Mucosa of descending colon (tissue), 3 donors: ENCODE data around the gene INPP5A. TPM values are rescaled to one million over a fixed set of nuclear protein-coding genes. Genes with fewer than 3 reads are reported as not detected.

Source experiments
- ATAC-seq: fragments of 200-7000 bp; cut with Tn5 transposase; one replicate; pipeline ENCODE4 v1.9.1; 2020; ENCODE audit warnings: mild to moderate bottlenecking, moderate library complexity
- DNase-seq, 3 donors: peaks; one replicate each; pipeline ENCODE4 v3.0.0-alpha.2; 2020
- H3K36me3 ChIP-seq: fragments of 200-600 bp; one replicate; pipeline ENCODE4 v1.8.0; 2021; ENCODE audit warnings: low read depth, mild to moderate bottlenecking
- H3K4me1 ChIP-seq: fragments of 200-600 bp; one replicate; pipeline ENCODE4 v1.8.0; 2021; ENCODE audit warnings: low read depth, mild to moderate bottlenecking
- H3K4me3 ChIP-seq: fragments of 200-600 bp; one replicate; pipeline ENCODE4 v1.8.0; 2021; ENCODE audit warnings: mild to moderate bottlenecking
- H3K9me3 ChIP-seq: fragments of 200-600 bp; one replicate; pipeline ENCODE4 v1.8.0; 2021; ENCODE audit warnings: mild to moderate bottlenecking
- CTCF ChIP-seq: fragments of 200-600 bp; IDR thresholded peaks from one replicate; pipeline ENCODE4 v1.8.0; 2022; ENCODE audit warnings: antibody characterized with exemption, mild to moderate bottlenecking
- intact Hi-C, 2 donors: fragments of 100-400 bp; cut with DNase I in 1 of 2; cut with micrococcal nuclease in 1 of 2; formaldehyde crosslinking; loops; one replicate each; pipeline versions ENCODE4 v1.11.0 to v1.11.1; 2022; cut with DNase I, micrococcal nuclease
- total RNA-seq, 3 donors: library from RNA; stranded (reverse); fragmentation: NEBNext Ultra II Directional in 2 of 3; extraction: Animal tissue kit (Norgen Biotek cat#: 25700) in 2 of 3; gene quantifications; one replicate each; pipeline versions ENCODE4 v1.2.1 to v1.2.4, GENCODE V29; 2021 to 2023
- donor health status: DM: no; HTN: no; CAD: no; lungs with moderate emphysema.
- donor health status: DM: no; HTN: no; CAD: no.
- donor health status: DM: no; HTN: yes; CAD: no.

Gene INPP5A
- total RNA-seq, 3 donors from 2014 or later, result 31.7 to 92.8 (median 32.0) TPM

GRCh38 chr10:132591166-132591971 is 53.8 kb downstream of the INPP5A start:
- peaks cover 51% of the 10 kb centered on the region for H3K4me1 ChIP-seq
- no peaks in the 10 kb centered on the region for H3K9me3 ChIP-seq
- H3K4me3 ChIP-seq, result no peak overlapping the region
- intact Hi-C loops, result loop anchor here in 1 of 2 donors (10.0 kb wide), 1 partner anchor 57 kb away; the partner anchor contains the start of gene INPP5A
- ATAC-seq (peak; percentile 79), DNase-seq (peak in 2 of 3 donors; percentile 76 to 79)
- no peak for TF ChIP-seq CTCF
- H3K36me3 ChIP-seq, result no peaks in the 10 kb centered on the region

- peaks cover 51% of the 10 kb centered on the region for H3K4me1 ChIP-seq
- peak in 2 of 3 donors; percentile 67 to 69 for DNase-seq
- no peaks in the 10 kb centered on the region for H3K36me3 ChIP-seq
- H3K4me3 ChIP-seq, result no peak overlapping the region
- peak; percentile 76 for ATAC-seq
- intact Hi-C loops, result loop anchor here in 1 of 2 donors (10.0 kb wide), 1 partner anchor 58 kb away; the partner anchor contains the start of gene INPP5A
- no peaks in the 10 kb centered on the region for H3K9me3 ChIP-seq
- TF ChIP-seq CTCF, result no peak
Observed at GRCh38 chr10:132592790-132593383, 55.3 kb downstream of the INPP5A start.

GRCh38 chr10:132593389-132593788 is 55.8 kb downstream of the INPP5A start:
- Histone ChIP-seq H3K9me3 (no peaks in the 10 kb centered on the region), H3K4me3 (no peak overlapping the region), H3K4me1 (peaks cover 51% of the 10 kb centered on the region), H3K36me3 (no peaks in the 10 kb centered on the region)
- no peak for DNase-seq
- no peak for ATAC-seq
- TF ChIP-seq CTCF, result no peak
- intact Hi-C loops, result loop anchor here in 1 of 2 donors (10.0 kb wide), 1 partner anchor 59 kb away; the partner anchor contains the start of gene INPP5A

GRCh38 chr10:132593900-132594876 is 56.6 kb downstream of the INPP5A start:
- H3K4me1 ChIP-seq, result peaks cover 47% of the 10 kb centered on the region
- intact Hi-C loops, result loop anchor here in 1 of 2 donors (10.0 kb wide), 1 partner anchor 59 kb away; the partner anchor contains the start of gene INPP5A
- ATAC-seq (no peak), DNase-seq (no peak)
- no peaks in the 10 kb centered on the region for H3K36me3 ChIP-seq
- no peak for TF ChIP-seq CTCF
- no peak overlapping the region for H3K4me3 ChIP-seq
- no peaks in the 10 kb centered on the region for H3K9me3 ChIP-seq

- peaks cover 1% of the 10 kb centered on the region for H3K9me3 ChIP-seq
- H3K4me3 ChIP-seq, result no peak overlapping the region
- DNase-seq, result no peak
- intact Hi-C loops, result loop anchor here in 1 of 2 donors (10.0 kb wide), 1 partner anchor 60 kb away; the partner anchor contains the start of gene INPP5A
- ATAC-seq, result no peak
- TF ChIP-seq CTCF, result no peak
- H3K36me3 ChIP-seq, result no peaks in the 10 kb centered on the region
- H3K4me1 ChIP-seq, result peaks cover 41% of the 10 kb centered on the region
Observed at GRCh38 chr10:132595021-132595420, 57.4 kb downstream of the INPP5A start.
